ENCODE data around the gene RENBP. TPM values are rescaled to one million over a fixed set of nuclear protein-coding genes. Genes with fewer than 3 reads are reported as not detected.
"Not testable (repeated sequence)": the region's sequence is repeated elsewhere in the genome, so short reads cannot be mapped to it uniquely, and the experiment has no call there.

Gene RENBP
- polyA plus RNA-seq (ENCODE audit: insufficient read length in 10 of 10): 1 to 10 TPM; 1.9 to 6.5 (median 3.0) TPM
- long read RNA-seq, donor 1, partial matches to known transcripts: 0 of 2 reads
- long read RNA-seq, donor 1, other reads (novel, unspliced or antisense): 0 of 2 reads
- long read RNA-seq, donor 2: 0 reads
- long read RNA-seq, donor 3: 0 reads
- long read RNA-seq, donor 4, partial matches to known transcripts: 0 of 2 reads
- long read RNA-seq, donor 4, other reads (novel, unspliced or antisense): 0 of 2 reads
- long read RNA-seq, donor 5, partial matches to known transcripts: 0 of 1 reads
- long read RNA-seq, donor 5, other reads (novel, unspliced or antisense): 0 of 1 reads
- long read RNA-seq, donor 6, partial matches to known transcripts: 0 of 2 reads
- long read RNA-seq, donor 6, other reads (novel, unspliced or antisense): 0 of 2 reads
- long read RNA-seq, donor 7: 0 reads
- long read RNA-seq, donor 8: 0 reads
- long read RNA-seq, donor 9, partial matches to known transcripts: 0 of 1 reads
- long read RNA-seq, donor 9, other reads (novel, unspliced or antisense): 0 of 1 reads

- DNase-seq: no peak
Observed at GRCh38 chrX:153944140-153944799, at the start of gene RENBP. RENBP (minus strand) TSS chrX:153944643; CDS start chrX:153944610, 33 bp downstream.

- no peak for DNase-seq
Observed at GRCh38 chrX:153993978-153994377, 49.5 kb upstream of the RENBP start.

- DNase-seq: no peak
Observed at GRCh38 chrX:153993079-153993478, 48.6 kb upstream of the RENBP start.

GRCh38 chrX:153992180-153992579, 47.7 kb upstream of the RENBP start:
- DNase-seq: no peak

GRCh38 chrX:153991013-153991580, 46.7 kb upstream of the RENBP start:
- DNase-seq: no peak

- no peak for DNase-seq
Observed at GRCh38 chrX:153989973-153990655, 45.7 kb upstream of the RENBP start.

GRCh38 chrX:153988493-153988892, 44.0 kb upstream of the RENBP start:
- no peak for DNase-seq

- DNase-seq: no peak
Observed at GRCh38 chrX:153984351-153985178, 40.1 kb upstream of the RENBP start.

- no peak for DNase-seq
Observed at GRCh38 chrX:153983321-153983801, 38.9 kb upstream of the RENBP start.

- peak in 2 of 3 donors; percentile 36 to 57 for DNase-seq
Observed at GRCh38 chrX:153981771-153982533, 37.5 kb upstream of the RENBP start.

GRCh38 chrX:153981231-153981630, 36.8 kb upstream of the RENBP start:
- DNase-seq: no peak

GRCh38 chrX:153980394-153980793, 36.0 kb upstream of the RENBP start:
- DNase-seq: not testable (repeated sequence)

- no peak for DNase-seq
Observed at GRCh38 chrX:153974726-153975286, 30.4 kb upstream of the RENBP start.

GRCh38 chrX:153974003-153974725, 29.7 kb upstream of the RENBP start:
- DNase-seq: no peak

GRCh38 chrX:153973127-153974002, 28.9 kb upstream of the RENBP start:
- no peak for DNase-seq

- peak; percentile 88 to 94 (median 94) for DNase-seq
Observed at GRCh38 chrX:153972368-153973126, 28.1 kb upstream of the RENBP start, which contains the start of gene TMEM187. TMEM187 (plus strand) TSS chrX:153972754; CDS start chrX:153982063, 9,309 bp downstream.
